AG04449 (cell line): ENCODE results near the gene PNMA8C.
"Not testable (repeated sequence)": the region's sequence is repeated elsewhere in the genome, so short reads cannot be mapped to it uniquely, and the experiment has no call there.

Experiments
- CTCF ChIA-PET: fragments of 350-600 bp; formaldehyde crosslinking; extraction: SDS; loops from one replicate; lab custom pipeline; 2021; ENCODE audit warnings: antibody characterized with exemption; lab: Yijun Ruan, JAX
- POLR2A ChIA-PET: fragments of 400-600, 350-600 bp; formaldehyde crosslinking; extraction: SDS; loops from one replicate; lab custom pipeline; 2020; ENCODE audit warnings: antibody characterized with exemption, inconsistent platforms; lab: Yijun Ruan, JAX
- DNase-seq: peaks from one replicate; pipeline ENCODE4 v3.0.0-alpha.2; 2010; ENCODE audit warnings: low read depth, low spot score
- H3K4me3 ChIP-seq: 2 replicates; pipeline ENCODE4 v1.5.1; 2011; ENCODE audit warnings: low read depth, mild to moderate bottlenecking, control low read depth, low read length
- TF ChIP-seq, protein P1 (sequence below): IDR thresholded peaks from one replicate; pipeline ENCODE4 v1.5.1; 2011; ENCODE audit warnings: mild to moderate bottlenecking, moderate library complexity, low read length, control low read depth, inconsistent platforms; ENCODE audit not compliant: insufficient read depth; ENCODE audit errors: missing control alignments

PNMA8C gene

DNA sequence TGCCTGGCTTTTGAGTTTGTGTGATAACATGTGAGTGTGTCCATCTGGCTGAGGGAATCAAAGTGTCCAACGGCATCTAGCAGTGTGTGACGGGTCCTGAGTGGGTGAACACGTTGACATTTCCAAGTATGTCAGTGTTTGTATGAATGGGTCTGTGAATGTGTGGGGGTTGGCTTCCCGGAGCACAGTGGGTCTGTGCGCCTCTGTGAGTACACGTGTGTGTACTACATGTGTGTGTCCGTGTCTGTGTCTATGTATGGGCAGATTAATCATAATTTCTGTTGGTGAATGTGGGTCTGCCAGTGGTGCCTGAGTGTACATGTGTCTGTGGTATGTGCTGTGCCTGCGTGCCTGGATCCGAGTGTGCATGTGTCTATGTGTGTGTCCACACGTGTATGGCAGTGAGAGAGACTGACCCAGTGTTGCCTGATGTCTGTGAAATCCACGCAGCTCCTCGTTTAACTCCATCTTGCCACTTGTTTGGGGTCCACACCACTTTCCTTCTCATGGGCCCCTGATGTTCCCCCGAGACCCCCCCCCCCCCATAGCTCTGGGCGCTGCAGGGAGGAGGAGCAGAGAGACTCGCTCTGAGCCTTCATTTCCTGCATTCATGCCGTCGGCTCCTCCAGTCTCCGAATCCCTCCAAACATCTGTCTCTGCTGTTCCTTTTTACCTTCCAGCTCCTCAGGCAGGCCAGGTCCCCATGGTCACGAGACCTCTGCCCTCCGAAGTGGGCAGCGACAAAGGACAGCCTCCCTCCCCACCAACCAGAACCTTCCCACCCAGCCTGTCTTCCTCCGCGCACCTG, 20.7 kb downstream of the PNMA8C start:
- 0 out of 2 replicates have a peak overlapping the region, but pooled peaks have one; percentile 20 for H3K4me3 ChIP-seq
- CTCF ChIA-PET = interaction anchor here (0.9 to 10.8 kb wide), 4 partner anchors 12 to 137 kb away, joined by 3 to 257 read pairs (median 6); no protein-coding TSS in a partner anchor
- TF ChIP-seq, protein P1, sequence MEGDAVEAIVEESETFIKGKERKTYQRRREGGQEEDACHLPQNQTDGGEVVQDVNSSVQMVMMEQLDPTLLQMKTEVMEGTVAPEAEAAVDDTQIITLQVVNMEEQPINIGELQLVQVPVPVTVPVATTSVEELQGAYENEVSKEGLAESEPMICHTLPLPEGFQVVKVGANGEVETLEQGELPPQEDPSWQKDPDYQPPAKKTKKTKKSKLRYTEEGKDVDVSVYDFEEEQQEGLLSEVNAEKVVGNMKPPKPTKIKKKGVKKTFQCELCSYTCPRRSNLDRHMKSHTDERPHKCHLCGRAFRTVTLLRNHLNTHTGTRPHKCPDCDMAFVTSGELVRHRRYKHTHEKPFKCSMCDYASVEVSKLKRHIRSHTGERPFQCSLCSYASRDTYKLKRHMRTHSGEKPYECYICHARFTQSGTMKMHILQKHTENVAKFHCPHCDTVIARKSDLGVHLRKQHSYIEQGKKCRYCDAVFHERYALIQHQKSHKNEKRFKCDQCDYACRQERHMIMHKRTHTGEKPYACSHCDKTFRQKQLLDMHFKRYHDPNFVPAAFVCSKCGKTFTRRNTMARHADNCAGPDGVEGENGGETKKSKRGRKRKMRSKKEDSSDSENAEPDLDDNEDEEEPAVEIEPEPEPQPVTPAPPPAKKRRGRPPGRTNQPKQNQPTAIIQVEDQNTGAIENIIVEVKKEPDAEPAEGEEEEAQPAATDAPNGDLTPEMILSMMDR = no peak
- DNase-seq = no peak
- POLR2A ChIA-PET = interaction anchor here (0.7 kb wide), 1 partner anchor 66 kb away, joined by 4 read pairs; no protein-coding TSS in a partner anchor

DNA sequence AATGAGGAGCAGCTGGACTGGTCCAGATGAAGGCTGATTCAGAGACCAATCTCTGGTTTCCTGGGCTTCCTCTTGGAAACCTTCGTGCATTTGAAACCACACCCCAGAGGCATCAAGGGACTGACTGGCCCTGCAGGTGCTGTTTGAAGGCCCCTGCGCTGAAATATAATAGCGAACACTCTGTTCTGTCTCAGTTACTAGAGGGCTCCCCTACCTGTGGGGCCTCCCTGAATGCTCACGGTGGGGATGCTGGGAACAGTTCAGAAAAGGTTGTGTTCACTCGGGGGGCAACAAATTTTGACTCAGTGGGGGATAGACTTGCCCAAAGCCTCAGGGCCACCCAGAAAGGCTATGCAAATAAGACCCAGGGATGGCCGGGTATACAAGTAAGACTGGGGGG, 21.8 kb downstream of the PNMA8C start:
- no peak overlapping the region for H3K4me3 ChIP-seq
- no peak for DNase-seq
- TF ChIP-seq, protein P1 = no peak
- POLR2A ChIA-PET = interaction anchor here (0.6 kb wide), 1 partner anchor 99 kb away, joined by 4 read pairs; no protein-coding TSS in a partner anchor
- CTCF ChIA-PET = interaction anchor here (0.6 to 10.8 kb wide), 6 partner anchors 9 to 129 kb away, joined by 3 to 257 read pairs (median 20); no protein-coding TSS in a partner anchor

DNA sequence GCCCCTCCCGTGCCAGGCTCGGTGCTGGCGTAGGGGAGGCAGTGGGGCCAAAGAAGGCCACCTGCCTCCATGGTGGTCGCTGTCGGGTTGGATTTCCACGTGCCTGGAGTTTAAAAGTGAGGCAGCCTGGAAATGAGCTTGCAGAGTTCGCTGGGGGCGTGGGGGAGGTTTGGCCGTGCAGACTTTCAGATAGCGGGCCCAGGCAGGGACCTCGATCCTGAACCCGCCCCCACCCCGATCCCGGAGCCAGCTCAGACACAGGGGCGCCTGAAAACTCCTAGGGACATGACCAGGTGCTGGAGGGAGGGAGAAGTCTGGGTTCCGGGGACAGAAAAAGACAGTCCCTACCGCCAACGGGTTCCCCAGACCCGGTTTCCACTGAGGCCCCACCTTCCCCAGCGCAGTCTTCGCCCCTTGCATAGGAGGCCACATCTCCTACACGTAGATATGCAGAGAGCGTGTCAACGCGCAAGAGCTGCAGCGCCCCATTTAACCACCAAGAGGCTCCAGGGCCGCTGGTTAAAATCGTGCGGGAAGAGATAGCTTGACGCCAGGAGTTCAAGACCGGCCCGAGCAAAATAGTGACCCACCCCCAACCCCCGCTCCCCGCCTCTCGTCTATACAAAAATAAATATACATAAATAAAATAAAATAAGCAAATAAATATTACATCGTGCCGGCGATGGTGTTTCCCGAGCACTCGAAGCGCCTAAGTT, 23.8 kb downstream of the PNMA8C start:
- ChIA-PET POLR2A (interaction anchor here (0.5 to 1.2 kb wide), 4 partner anchors 8 to 128 kb away, joined by 3 to 8 read pairs (median 3); partner anchors contain the start of gene CCDC8), CTCF (interaction anchor here (0.7 to 10.8 kb wide), 14 partner anchors 8 to 133 kb away, joined by 3 to 257 read pairs (median 13); partner anchors contain the start of gene CCDC8)
- TF ChIP-seq, protein P1 = peak; percentile 23
- DNase-seq = no peak
- no peak overlapping the region; the same call in 1 of the 2 replicates for H3K4me3 ChIP-seq

DNA sequence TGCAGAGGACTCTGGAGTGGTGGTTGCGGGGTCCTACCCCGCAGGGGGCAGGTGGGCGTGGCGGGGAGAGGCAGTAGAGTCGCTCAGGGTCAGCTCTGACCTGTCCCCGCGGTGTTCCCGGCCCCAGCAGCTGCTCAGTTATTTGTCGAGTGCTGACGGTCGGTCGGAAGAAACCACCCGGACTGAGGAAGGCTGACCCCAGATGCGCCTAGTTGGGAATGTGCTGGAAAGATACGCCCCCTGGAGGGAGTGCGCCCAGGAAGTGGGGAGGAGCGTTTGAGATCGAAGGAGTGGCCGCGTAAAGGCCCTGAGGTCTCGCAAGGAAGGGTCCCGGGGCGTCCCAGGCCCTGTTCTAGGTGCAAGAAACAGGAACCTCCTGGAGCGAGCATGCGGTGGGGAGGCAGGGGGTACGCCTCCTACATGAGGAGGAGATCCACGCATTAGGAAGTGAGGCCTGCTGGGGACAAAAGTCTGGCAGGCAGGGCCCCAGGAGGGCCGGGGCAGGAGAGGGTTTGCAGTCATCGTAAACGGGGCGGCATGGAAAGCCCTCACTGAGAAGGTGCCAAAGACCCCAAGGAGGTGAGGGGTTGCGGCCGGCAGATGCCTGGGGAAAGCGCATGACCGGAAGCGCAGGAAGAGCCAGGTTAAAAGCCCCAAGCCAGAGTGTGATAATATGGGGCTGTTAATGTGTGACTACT, 24.5 kb downstream of the PNMA8C start:
- CTCF ChIA-PET = interaction anchor here (0.6 to 10.8 kb wide), 20 partner anchors 9 to 134 kb away, joined by 3 to 257 read pairs (median 5); partner anchors contain the start of gene CCDC8
- DNase-seq = no peak
- TF ChIP-seq, protein P1 = peak; percentile 54
- POLR2A ChIA-PET = interaction anchor here (1.0 kb wide), 1 partner anchor 85 kb away, joined by 3 read pairs; no protein-coding TSS in a partner anchor
- H3K4me3 ChIP-seq = peak overlapping the region; percentile 43

DNA sequence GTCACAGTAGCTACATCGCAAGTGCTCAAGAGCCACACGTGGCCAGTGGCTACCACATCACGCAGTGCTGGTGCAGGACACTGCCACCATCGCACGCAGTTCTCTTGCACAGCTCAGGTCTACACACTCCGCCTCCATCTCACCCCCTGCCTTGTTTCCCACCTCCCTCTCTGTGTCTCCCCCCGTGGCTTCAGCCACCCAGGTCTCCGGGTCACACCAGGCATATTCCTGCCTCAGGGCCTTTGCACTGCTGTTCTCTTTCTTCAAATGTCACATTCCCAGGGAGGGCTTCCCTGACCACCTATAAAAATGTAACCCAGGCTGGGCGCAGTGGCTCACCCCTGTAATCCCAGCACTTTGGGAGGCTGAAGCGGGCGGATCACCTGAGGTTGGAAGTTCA, 26.0 kb downstream of the PNMA8C start:
- no peak overlapping the region for H3K4me3 ChIP-seq
- CTCF ChIA-PET = interaction anchor here (0.6 to 10.8 kb wide), 23 partner anchors 8 to 140 kb away, joined by 3 to 257 read pairs (median 7); partner anchors contain the start of gene CCDC8
- POLR2A ChIA-PET = no interaction called here
- DNase-seq = no peak
- TF ChIP-seq, protein P1 = no peak

DNA sequence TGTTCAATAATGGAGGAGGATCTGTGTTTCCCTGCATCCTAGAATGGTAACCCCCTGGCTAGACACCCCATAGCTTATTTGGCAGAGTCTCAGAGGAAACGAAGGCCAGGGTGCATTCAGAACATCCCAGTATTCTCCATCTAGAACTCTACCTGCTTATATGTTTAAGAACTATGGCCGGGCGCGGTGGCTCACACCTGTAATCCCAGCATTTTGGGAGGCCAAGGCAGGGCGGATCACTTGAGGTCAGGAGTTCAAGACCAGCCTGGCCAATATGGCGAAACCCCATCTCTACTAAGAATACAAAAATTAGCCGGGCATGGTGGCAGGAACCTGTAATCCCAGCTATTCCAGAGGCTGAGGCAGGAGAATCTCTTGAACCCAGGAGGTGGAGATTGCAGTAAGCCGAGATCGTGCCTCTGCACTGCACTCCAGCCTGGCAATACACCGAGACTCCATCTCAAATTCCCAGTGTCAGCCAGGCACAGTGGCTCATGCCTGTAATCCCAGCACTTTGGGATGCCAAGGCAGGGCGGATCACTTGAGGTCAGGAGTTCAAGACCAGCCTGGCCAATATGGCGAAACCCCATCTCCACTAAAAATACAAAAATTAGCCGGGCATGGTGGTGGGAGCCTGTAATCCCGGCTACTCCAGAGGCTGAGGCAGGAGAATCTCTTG, 30.8 kb downstream of the PNMA8C start:
- DNase-seq, H3K4me3 ChIP-seq, POLR2A ChIA-PET: not testable (repeated sequence)
- CTCF ChIA-PET = interaction anchor here (1.0 to 8.7 kb wide), 13 partner anchors 9 to 148 kb away, joined by 3 to 162 read pairs (median 26); partner anchors contain the start of genes CCDC8 and PPP5C
